Activated naive CD8-positive, alpha-beta T cell treated with anti-CD3 and anti-CD28 coated beads for 36 hours (primary cell): ENCODE measurements around the gene ENTPD6. TPM values are rescaled to one million over a fixed set of nuclear protein-coding genes. Genes with fewer than 3 reads are reported as not detected.
A peak's percentile ranks its signal among the peaks of the same experiment; 100 is the strongest.
"Not testable (repeated sequence)": the region's sequence is repeated elsewhere in the genome, so short reads cannot be mapped to it uniquely, and the experiment has no call there.

Source experiments
- DNase-seq: peaks from one replicate; pipeline ENCODE4 v3.0.0; 2021
- H3K27ac Mint-ChIP-seq: one replicate; pipeline ENCODE4 v1.8.0; 2022; ENCODE audit warnings: mild to moderate bottlenecking, moderate library complexity, mixed read lengths
- H3K27me3 Mint-ChIP-seq: one replicate; pipeline ENCODE4 v1.8.0; 2022; ENCODE audit warnings: mild to moderate bottlenecking, mixed read lengths
- H3K36me3 Mint-ChIP-seq: one replicate; pipeline ENCODE4 v1.8.0; 2021; ENCODE audit warnings: mild to moderate bottlenecking, mixed read lengths
- H3K4me1 Mint-ChIP-seq: one replicate; pipeline ENCODE4 v1.8.0; 2021; ENCODE audit warnings: mixed read lengths
- H3K4me3 Mint-ChIP-seq: one replicate; pipeline ENCODE4 v1.8.0; 2022; ENCODE audit warnings: mild to moderate bottlenecking, moderate library complexity, mixed read lengths
- H3K9me3 Mint-ChIP-seq: one replicate; pipeline ENCODE4 v1.8.0; 2022; ENCODE audit warnings: mixed read lengths
- total RNA-seq, 2 experiments: library from RNA; stranded (reverse); gene quantifications; one replicate each; pipeline ENCODE4 v1.2.3, GENCODE V29; 2021

ENTPD6 gene
- total RNA-seq, 2 experiments from 2014 or later: 35.2 to 40.2 TPM

DNA sequence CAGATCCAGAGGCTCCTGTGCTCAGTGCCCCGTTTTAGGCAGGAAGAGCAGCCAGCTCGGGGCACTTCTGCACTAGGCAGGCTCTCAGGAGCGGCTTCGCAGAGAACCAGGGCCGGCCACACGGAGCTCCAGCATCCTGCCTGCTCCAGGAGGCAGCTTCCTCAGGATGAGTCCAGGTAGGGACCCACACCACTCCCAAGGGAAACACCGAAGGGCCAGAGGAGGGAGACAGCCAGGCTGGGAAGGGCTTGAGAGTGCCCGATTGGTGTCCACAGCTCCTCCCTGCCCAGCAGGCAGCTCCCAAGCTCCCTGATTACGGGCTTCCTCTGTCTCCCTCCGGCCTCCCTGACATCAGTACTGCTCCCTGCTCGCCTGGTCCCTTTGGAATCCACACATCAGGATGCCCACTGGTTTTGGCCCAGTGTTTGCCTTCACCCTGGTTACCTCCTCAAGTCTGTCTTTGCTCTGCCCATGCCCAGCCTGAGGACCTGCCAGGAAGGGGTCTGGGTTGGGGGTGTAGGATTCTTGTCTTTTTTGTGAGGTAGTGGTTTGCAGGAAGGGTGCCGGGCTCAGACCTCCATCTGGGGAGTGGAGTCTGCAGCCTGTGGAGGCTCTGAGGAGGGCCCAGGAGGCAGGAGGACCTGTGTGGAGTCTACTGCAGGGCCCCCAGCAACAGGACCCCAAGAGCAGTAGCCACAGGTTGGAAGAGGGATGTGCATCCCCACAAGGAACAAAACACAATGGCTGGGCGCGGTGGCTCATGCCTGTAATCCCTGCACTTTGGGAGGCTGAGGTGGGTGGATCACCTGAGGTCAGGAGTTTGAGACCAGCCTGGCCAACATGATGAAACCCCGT, 41.2 kb downstream of the ENTPD6 start:
- H3K36me3 Mint-ChIP-seq: peaks cover 3% of the 10 kb centered on the region
- no peaks in the 10 kb centered on the region for H3K9me3 Mint-ChIP-seq
- H3K27ac Mint-ChIP-seq: peak overlapping the region; percentile 56

DNA sequence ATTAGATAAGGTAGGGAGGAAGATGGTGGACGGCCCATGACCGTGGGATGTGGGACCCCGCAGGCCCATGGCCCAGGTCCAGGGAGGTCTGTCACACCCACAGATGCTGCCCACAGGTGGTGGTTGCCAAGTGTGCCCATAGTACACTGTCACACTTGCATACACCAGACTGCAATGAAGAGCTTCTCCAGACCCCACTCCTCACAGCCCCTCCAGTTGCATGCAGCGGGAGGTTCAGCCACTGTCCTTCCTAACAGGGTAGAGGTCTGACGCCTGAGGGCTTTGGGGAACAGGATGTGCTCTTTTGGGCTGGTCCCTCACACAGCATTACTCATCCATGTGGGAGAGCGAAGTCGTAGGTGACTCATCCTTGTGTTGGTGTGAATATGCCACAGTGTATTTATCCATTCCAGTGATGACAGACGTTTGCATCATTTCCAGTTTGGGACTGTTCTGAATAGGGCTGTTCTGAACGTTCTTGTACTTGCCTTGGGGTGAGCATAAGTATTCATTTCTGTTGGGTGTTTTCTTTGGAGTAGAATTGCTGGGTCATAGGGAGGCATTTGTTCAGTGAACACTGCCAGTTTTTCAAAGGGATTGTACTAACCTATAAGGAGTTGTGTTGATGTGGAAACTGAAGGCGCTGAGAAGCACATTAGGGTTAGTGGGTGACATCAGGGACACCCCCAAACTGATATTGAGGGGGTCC, 42.3 kb downstream of the ENTPD6 start:
- peaks cover 16% of the 10 kb centered on the region for H3K4me1 Mint-ChIP-seq
- no peaks in the 10 kb centered on the region for H3K9me3 Mint-ChIP-seq
- peak overlapping the region; percentile 92 for H3K27ac Mint-ChIP-seq
- H3K27me3 Mint-ChIP-seq: peaks cover 28% of the 10 kb centered on the region
- peaks cover 3% of the 10 kb centered on the region for H3K36me3 Mint-ChIP-seq
- peak overlapping the region; percentile 54 for H3K4me3 Mint-ChIP-seq
- peak; percentile 77 for DNase-seq

More for the DNA sequence above, 41.2 kb downstream of the ENTPD6 start:
- Mint-ChIP-seq H3K4me1 (peaks cover 16% of the 10 kb centered on the region), H3K4me3 (no peak overlapping the region), H3K27me3 (peaks cover 18% of the 10 kb centered on the region)
- no peak for DNase-seq

DNA sequence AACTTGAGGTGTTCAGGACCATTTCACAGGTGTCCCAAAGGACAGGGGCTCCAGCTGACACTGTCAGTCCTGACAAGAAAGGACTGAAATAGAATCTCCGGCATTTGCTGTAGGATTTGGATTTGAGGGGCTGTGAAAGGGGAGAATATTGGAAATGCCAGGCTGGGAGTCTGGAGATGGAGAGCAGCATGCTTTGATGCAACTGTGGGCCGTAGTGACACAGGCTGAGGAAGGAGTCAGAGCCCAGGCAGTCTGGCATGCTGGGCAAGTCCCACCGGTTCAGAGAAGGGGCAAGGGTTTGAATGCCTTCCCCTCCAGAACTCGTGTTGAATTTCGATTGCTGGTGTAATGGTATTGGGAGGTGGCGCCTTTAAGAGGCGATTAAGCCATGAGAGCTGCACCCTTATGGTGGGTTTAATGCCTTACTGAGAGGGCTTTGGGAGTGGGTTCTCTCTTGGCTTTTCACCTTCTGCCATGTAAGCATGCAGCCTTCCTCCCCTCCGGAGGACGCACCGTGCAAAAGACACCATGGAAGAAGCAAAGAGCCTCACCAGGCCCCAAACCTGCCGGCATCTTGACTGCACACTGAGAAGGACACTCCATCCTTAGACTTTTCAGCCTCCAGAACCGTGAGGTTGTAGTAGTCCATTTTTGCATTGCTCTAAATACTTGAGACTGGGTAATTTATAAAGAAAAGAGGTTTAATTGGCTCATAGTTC, 43.0 kb downstream of the ENTPD6 start:
- H3K9me3 Mint-ChIP-seq: no peaks in the 10 kb centered on the region
- H3K36me3 Mint-ChIP-seq: peaks cover 3% of the 10 kb centered on the region
- peak overlapping the region; percentile 92 for H3K27ac Mint-ChIP-seq
- DNase-seq: no peak
- H3K4me3 Mint-ChIP-seq: peak overlapping the region; percentile 54
- H3K4me1 Mint-ChIP-seq: peaks cover 16% of the 10 kb centered on the region
- peaks cover 28% of the 10 kb centered on the region for H3K27me3 Mint-ChIP-seq

GRCh38 chr20:25239387-25240370, 44.2 kb downstream of the ENTPD6 start:
- DNase-seq: no peak
- Mint-ChIP-seq H3K9me3 (no peaks in the 10 kb centered on the region), H3K4me1 (peaks cover 16% of the 10 kb centered on the region), H3K4me3 (no peak overlapping the region), H3K27ac (peak overlapping the region; percentile 92), H3K36me3 (peaks cover 5% of the 10 kb centered on the region), H3K27me3 (peaks cover 24% of the 10 kb centered on the region)

DNA sequence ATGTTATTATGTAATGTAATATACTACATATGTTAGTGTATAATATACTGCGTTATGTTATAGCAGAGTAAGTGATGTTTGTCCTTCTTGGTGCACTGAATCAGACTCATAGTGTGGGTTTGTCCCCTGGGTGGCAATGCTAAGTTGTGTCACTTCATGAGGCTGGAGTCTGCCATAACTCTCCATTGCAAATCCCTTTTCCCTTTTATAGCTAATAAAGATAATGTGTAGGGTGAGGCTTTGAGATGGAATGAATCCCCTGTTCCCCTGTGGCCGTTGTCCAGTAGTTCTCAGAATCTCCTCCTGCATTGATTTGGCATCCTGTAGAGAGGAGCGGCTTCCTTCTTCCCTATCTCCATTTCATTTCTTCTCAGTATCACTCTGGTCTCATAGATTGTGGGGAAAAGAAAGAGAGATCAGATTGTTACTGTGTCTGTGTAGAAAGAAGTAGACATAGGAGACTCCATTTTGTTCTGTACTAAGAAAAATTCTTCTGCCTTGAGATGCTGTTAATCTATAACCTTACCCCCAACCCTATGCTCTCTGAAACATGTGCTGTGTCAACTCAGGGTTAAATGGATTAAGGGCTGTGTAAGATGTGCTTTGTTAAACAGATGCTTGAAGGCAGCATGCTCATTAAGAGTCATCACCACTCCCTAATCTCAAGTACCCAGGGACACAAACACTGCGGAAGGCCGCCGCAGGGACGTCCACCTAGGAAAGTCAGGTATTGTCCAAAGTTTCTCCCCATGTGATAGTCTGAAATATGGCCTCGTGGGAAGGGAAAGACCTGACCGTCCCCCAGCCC, 45.5 kb downstream of the ENTPD6 start:
- H3K27me3 Mint-ChIP-seq: peaks cover 17% of the 10 kb centered on the region

DNA sequence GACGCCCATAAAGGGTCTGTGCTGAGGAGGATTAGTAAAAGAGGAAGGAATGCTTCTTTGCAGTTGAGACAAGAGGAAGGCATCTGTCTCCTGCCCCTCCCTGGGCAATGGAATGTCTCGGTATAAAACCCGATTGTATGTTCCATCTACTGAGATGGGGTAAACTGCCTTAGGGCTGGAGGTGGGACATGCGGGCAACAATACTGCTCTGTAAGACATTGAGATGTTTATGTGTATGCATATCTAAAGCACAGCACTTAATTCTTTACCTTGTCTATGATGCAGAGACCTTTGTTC, 46.1 kb downstream of the ENTPD6 start:
- not testable (repeated sequence) for H3K36me3 Mint-ChIP-seq, H3K27ac Mint-ChIP-seq, H3K4me3 Mint-ChIP-seq, H3K9me3 Mint-ChIP-seq, DNase-seq
- peaks cover 22% of the 10 kb centered on the region for H3K27me3 Mint-ChIP-seq
- H3K4me1 Mint-ChIP-seq: peaks cover 21% of the 10 kb centered on the region

More for the DNA sequence above, 45.5 kb downstream of the ENTPD6 start:
- H3K27ac Mint-ChIP-seq, H3K9me3 Mint-ChIP-seq, DNase-seq, H3K36me3 Mint-ChIP-seq, H3K4me3 Mint-ChIP-seq: not testable (repeated sequence)
- H3K4me1 Mint-ChIP-seq: peaks cover 16% of the 10 kb centered on the region

DNA sequence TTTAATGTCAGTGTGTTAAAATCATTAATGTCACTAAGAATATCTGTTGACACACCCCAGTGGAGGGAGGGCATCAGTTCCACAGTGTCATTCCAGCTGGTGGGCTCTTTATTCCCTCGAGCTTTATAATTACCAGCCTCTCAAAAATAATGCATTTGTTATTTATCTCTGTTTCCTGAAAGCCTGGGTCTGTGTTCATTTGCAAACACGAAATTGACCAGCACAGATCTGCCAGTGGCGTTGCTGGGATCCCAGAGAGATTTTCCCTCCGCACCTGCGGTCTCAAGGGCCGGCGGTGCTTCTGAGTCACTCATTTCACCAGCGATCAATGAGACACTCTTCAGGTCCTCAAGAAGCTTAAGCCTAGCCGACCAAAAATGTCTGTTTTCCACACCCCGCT, 46.7 kb downstream of the ENTPD6 start:
- peaks cover 24% of the 10 kb centered on the region for H3K27me3 Mint-ChIP-seq
- peaks cover 27% of the 10 kb centered on the region for H3K4me1 Mint-ChIP-seq
- no peak overlapping the region for H3K27ac Mint-ChIP-seq
- no peak overlapping the region for H3K4me3 Mint-ChIP-seq
- peaks cover 5% of the 10 kb centered on the region for H3K36me3 Mint-ChIP-seq
- DNase-seq: no peak
- no peaks in the 10 kb centered on the region for H3K9me3 Mint-ChIP-seq

- Mint-ChIP-seq H3K9me3 (no peaks in the 10 kb centered on the region), H3K27ac (no peak overlapping the region), H3K36me3 (peaks cover 4% of the 10 kb centered on the region), H3K4me1 (peaks cover 20% of the 10 kb centered on the region), H3K4me3 (no peak overlapping the region), H3K27me3 (peaks cover 24% of the 10 kb centered on the region)
- DNase-seq: no peak
These were observed 48.0 kb downstream of the ENTPD6 start for GRCh38 chr20:25243416-25243979.

DNA sequence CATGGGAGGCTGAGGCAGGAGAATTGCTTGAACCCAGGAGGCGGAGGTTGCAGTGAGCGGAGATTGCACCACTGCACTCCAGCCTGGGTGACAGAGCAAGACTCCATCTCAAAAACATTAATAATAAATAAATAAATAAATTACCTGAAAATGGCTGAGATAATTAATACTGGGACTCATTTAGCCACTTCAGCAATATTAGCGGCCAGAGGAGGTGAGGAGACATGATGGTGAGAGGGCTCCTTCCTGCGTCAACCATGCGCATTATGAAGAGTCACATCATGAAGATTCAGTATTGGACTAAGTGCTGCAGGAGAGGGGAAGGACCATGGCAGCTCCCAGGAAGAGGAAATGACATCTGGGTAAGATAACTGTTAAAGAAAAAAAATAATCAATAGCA, 49.5 kb downstream of the ENTPD6 start:
- Mint-ChIP-seq H3K36me3 (peaks cover 2% of the 10 kb centered on the region), H3K4me1 (peaks cover 23% of the 10 kb centered on the region), H3K27ac (no peak overlapping the region), H3K9me3 (no peaks in the 10 kb centered on the region), H3K4me3 (no peak overlapping the region), H3K27me3 (peaks cover 24% of the 10 kb centered on the region)
- no peak for DNase-seq

GRCh38 chr20:25245461-25245860, 49.9 kb downstream of the ENTPD6 start:
- peaks cover 2% of the 10 kb centered on the region for H3K36me3 Mint-ChIP-seq
- H3K4me3 Mint-ChIP-seq: no peak overlapping the region
- peaks cover 24% of the 10 kb centered on the region for H3K27me3 Mint-ChIP-seq
- no peak for DNase-seq
- H3K4me1 Mint-ChIP-seq: peaks cover 27% of the 10 kb centered on the region
- H3K27ac Mint-ChIP-seq: no peak overlapping the region
- no peaks in the 10 kb centered on the region for H3K9me3 Mint-ChIP-seq

DNA sequence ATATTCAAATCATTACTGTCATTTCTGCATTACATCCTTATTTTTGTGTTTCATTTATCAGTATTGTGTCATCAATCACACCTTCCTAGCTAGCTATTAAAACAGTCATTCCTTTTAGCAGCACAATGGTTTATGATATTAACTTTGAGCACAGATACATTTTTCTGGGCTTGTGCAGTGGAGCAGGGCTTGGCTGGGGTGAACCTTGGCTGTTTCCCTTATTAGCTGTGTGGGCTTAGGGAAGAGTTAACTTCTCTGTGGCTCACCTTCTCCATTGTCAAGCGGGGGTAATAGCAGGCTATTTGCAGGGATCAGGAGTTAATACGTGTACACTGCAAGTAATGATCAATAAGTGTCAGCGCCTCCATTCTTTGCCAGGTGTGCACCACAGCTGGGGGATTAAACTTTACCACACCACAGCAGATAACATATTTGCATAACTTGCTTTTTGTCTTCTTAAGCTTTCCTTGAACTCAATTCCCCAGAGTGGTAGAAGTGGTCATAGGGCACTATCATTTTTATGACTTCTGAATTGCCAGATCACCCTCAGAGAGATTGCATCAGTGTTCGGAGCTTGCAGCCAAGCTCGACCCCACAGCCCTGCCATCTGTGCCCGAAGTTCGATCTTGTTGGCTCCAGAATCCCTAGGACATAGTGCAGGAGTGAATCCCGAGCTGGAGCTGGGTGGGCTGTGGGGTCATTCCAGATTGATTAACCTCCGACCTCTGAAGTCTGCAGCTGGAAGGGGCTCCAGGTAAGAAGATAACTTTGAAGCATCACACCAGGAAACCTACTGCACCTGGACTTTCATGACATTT, 50.9 kb downstream of the ENTPD6 start:
- Mint-ChIP-seq H3K27ac (peak overlapping the region; percentile 34), H3K9me3 (no peaks in the 10 kb centered on the region), H3K4me1 (peaks cover 37% of the 10 kb centered on the region), H3K4me3 (peak overlapping the region; percentile 90), H3K27me3 (peaks cover 19% of the 10 kb centered on the region), H3K36me3 (peaks cover 8% of the 10 kb centered on the region)
- DNase-seq: no peak

DNA sequence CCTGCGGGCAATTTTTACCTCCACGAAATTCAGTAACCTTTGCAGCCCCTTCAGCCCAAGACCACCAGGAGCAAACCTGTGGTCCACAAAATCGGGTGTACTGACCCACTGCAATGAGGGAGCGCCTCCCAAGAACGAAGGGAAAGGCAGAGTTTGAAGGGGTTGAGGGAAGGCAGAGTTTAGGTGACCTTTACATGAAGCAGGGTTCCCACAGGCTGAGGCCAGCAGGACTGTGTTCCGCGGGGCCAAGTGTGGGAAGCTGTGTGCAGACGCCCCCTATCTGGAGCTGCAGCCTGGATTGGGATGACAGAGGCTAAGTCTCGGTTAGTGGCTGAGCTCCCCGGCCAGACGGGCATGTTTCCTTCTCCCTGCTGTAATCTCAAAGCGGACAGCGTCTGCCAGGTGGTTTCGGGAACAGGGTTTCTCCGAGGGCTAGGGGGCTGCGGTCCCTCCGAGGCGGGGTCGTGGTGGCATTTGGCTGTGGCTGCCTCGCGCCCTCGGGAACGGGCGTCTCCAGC, 51.5 kb downstream of the ENTPD6 start:
- no peak for DNase-seq
- Mint-ChIP-seq H3K4me1 (peaks cover 43% of the 10 kb centered on the region), H3K27me3 (peaks cover 13% of the 10 kb centered on the region), H3K27ac (peak overlapping the region; percentile 34), H3K9me3 (no peaks in the 10 kb centered on the region), H3K36me3 (peaks cover 8% of the 10 kb centered on the region), H3K4me3 (peak overlapping the region; percentile 90)
